HG03095 (cell line): Measurements from ENCODE around the gene COP1.
"Not testable (repeated sequence)": the region's sequence is repeated elsewhere in the genome, so short reads cannot be mapped to it uniquely, and the experiment has no call there.

Experiments used
- ATAC-seq: cut with Tn5 transposase; IDR thresholded peaks from one replicate; pipeline ENCODE4 v1.9.1; 2021; ENCODE audit warnings: moderate library complexity; ENCODE audit not compliant: unreplicated experiment

Gene COP1

GRCh38 chr1:176206961-176207902, at the start of gene COP1:
TSS of gene COP1 (minus strand) at chr1:176207286. CDS start at chr1:176206978, 308 bp downstream.
- peak; percentile 77 for ATAC-seq

GRCh38 chr1:176252191-176252590, 45.1 kb upstream of the COP1 start:
- no peak for ATAC-seq

GRCh38 chr1:176244851-176245250, 37.8 kb upstream of the COP1 start:
- ATAC-seq, result no peak

GRCh38 chr1:176243746-176244145, 36.7 kb upstream of the COP1 start:
- ATAC-seq, result no peak

DNA sequence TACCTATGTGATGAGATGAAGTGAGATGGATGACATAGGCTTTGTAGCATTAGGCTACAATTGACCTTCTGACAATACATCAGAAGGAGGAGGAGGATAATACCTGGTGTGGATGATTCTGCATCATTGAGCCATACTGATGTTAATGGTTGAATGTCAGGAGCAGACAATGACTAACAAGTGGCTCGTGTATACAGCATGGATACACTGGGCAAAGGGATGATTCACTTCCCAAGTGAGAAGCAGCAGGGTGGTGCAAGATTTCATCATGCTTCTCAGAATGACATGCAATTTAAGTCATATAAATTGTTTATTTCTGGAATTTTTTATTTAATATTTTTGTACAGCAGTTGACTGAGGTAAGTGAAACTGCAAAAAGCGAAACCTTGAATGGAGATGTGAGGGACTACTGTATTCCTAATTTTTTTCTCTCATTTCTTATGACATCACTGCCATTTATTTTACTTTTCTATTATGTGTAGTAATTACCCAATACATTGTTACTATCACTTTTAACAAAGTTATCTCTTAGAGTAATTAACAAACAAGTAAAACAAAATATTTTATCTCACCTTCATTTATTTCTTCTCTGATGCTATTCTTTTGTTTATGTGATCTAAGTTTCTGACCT, 34.4 kb upstream of the COP1 start:
- no peak for ATAC-seq

- ATAC-seq, result not testable (repeated sequence)
Measured at GRCh38 chr1:176233657-176234056, 26.6 kb upstream of the COP1 start.

DNA sequence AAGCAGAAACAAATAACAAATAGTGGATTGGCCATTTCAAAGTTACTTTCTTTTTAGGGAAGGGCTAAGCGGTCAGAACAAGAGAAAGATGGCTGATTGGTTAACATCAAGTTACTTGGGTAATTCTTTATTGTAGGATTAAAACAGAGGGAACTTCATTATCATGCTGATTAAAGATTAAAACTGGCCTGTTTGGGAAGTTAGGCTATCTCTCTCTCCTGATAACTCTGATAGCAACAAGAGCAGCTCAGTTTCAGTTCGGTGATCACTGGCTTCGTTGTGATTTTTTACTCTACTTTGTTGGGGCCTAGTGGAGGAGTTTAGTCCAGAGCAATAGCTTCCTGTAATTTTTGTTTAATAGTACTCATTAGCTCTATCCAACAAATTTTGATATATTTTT, 20.5 kb upstream of the COP1 start:
- ATAC-seq, result no peak

GRCh38 chr1:176225911-176226310, 18.8 kb upstream of the COP1 start:
- ATAC-seq, result no peak

DNA sequence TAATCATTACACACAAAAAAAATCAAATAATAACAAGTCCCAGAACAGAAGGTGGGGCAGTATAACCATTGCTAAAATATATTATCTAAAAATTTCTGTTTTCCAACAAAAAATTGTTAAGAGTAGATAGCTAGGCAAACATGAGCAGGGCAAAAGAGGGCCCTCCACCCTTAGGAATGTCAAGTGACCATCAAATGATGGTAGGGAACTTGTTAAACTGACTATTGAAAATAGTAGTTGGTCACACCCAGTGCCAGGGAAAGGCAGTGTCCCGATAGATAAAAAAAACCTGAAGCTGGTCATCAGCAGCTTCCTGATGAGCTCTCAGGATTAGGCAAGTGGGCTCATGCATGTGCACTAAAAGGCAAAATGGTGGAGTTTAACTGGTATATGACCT, 18.4 kb upstream of the COP1 start:
- no peak for ATAC-seq

DNA sequence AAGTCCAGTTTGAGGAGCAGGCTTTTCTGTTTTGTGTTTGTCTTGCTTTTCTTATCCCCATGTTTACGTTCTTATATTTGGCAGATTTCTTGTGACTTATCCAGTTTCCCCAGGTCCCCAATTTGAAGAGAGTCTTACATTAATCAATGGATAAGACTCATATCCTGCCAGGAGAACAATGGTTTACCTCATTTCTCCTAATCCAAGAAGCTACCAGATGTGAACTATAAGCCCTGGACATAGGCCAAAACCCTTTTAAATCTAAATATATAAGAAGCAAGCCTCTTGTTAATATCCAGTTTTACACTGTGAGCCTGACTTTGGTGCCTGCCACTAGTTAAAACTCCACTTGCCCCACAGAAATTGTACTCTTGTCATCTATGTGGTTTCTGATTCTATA, 15.1 kb upstream of the COP1 start:
- ATAC-seq, result no peak

GRCh38 chr1:176220100-176220689, 13.1 kb upstream of the COP1 start:
- ATAC-seq, result no peak

DNA sequence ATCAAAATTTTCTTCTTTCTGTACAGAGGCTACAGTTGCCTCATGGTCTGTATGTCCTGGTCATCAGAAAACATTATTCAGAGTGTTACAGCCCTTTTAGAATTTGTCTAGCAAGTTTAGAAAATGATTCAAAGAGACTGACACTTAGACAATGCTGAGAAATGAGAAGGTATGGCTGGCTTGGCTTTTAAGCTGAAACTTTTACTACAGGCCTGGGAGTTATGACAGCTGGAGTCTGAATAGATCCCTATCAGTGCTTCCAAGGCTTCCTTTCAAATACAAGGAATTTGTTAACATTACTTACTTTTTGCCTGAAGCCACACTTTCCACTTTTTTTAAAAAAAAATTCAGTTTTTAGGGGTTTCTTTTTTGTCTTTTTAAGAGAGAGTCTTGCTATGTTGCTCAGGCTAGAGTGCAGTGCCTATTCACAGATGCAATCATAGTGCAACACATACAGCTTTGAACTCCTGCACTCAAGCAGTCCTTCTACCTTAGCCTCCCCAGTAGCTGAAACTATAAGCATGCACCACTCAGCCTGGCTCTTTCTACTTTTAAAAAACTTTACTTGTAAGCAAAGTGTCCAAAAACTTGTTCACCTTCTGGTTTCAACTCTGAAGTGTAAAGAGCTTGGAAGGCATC, 10.5 kb upstream of the COP1 start:
- no peak for ATAC-seq

GRCh38 chr1:176216031-176216430, 8.9 kb upstream of the COP1 start:
- no peak for ATAC-seq

GRCh38 chr1:176211396-176212165, 4.5 kb upstream of the COP1 start:
- ATAC-seq, result no peak

DNA sequence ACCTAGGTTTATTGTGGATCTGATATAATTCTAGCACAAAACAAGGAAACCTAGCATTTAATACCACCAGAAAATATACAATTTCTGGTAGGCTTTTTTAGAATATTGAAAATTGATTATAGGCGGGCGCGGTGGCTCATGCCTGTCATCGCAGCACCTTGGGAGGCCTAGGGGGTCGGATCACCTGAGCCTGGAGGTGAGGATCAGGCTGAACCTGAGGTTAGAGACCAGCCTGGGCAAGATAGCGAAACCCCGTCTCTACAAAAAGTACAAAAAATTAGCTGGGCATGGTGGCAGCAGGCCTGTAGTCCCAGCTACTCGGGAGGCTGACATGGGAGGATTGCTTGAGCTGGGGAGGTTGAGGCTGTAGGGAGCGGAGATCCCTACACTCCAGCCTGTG, 948 bp upstream of the COP1 start:
- ATAC-seq, result no peak

GRCh38 chr1:176206006-176206960, 803 bp downstream of the COP1 start:
- ATAC-seq, result peak; percentile 28

GRCh38 chr1:176205332-176205914, 1.7 kb downstream of the COP1 start:
- no peak for ATAC-seq

GRCh38 chr1:176204655-176205054, 2.4 kb downstream of the COP1 start:
- not testable (repeated sequence) for ATAC-seq

GRCh38 chr1:176203735-176204134, 3.4 kb downstream of the COP1 start:
- ATAC-seq, result no peak
